ENCODE data around the gene CLEC20A.

CLEC20A gene

DNA sequence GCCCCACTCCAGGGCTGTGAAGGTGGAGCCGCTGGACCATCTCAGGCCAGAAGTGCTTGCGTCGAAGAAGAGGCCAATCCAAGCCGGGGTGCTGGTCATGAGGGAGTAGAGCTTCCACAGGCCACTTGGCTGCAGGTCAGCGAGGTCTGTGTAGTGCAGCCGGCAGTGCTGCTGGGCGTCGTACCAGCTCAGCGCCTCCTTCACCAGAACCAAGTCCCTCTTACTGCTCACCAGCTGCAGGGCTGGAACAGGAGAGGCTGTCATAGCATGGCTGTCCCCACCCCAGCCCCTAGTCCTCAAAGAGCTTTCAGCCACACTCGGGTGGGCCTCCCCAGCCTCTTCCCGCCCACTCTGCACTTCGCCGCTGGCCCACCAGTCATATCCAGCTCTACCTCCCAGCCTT lies 2.2 kb downstream of the CLEC20A start (continued):
- no peak for TF ChIP-seq IKZF3 (tag by site-specific recombination; IDR thresholded peaks at IDR 0.05)
- TF ChIP-seq, protein P1, sequence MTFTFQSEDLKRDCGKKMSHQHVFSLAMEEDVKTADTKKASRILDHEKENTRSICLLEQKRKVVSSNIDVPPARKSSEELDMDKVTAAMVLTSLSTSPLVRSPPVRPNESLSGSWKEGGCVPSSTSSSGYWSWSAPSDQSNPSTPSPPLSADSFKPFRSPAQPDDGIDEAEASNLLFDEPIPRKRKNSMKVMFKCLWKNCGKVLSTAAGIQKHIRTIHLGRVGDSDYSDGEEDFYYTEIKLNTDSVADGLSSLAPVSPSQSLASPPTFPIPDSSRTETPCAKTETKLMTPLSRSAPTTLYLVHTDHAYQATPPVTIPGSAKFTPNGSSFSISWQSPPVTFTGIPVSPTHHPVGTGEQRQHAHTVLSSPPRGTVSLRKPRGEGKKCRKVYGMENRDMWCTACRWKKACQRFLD (tag by site-specific recombination; IDR thresholded peaks at IDR 0.05), result no peak
- no peak for TF ChIP-seq ZNF670 (tag by site-specific recombination; IDR thresholded peaks at IDR 0.05; ENCODE audit: low read depth)
- no peak for TF ChIP-seq SP2 (tag by site-specific recombination; IDR thresholded peaks at IDR 0.05)
- TF ChIP-seq, protein P2, sequence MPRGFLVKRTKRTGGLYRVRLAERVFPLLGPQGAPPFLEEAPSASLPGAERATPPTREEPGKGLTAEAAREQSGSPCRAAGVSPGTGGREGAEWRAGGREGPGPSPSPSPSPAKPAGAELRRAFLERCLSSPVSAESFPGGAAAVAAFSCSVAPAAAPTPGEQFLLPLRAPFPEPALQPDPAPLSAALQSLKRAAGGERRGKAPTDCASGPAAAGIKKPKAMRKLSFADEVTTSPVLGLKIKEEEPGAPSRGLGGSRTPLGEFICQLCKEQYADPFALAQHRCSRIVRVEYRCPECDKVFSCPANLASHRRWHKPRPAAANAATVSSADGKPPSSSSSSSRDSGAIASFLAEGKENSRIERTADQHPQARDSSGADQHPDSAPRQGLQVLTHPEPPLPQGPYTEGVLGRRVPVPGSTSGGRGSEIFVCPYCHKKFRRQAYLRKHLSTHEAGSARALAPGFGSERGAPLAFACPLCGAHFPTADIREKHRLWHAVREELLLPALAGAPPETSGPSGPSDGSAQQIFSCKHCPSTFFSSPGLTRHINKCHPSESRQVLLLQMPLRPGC (tag by site-specific recombination; IDR thresholded peaks at IDR 0.05), result no peak
- TF ChIP-seq, protein P3, sequence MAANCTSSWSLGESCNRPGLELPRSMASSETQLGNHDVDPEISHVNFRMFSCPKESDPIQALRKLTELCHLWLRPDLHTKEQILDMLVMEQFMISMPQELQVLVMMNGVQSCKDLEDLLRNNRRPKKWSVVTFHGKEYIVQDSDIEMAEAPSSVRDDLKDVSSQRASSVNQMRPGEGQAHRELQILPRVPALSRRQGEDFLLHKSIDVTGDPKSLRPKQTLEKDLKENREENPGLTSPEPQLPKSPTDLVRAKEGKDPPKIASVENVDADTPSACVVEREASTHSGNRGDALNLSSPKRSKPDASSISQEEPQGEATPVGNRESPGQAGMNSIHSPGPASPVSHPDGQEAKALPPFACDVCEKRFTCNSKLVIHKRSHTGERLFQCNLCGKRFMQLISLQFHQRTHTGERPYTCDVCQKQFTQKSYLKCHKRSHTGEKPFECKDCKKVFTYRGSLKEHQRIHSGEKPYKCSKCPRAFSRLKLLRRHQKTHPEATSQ (tag by site-specific recombination; IDR thresholded peaks at IDR 0.05), result no peak
- TF ChIP-seq ZNF837 (tag by site-specific recombination; IDR thresholded peaks at IDR 0.05), result no peak
- TF ChIP-seq, protein P4, sequence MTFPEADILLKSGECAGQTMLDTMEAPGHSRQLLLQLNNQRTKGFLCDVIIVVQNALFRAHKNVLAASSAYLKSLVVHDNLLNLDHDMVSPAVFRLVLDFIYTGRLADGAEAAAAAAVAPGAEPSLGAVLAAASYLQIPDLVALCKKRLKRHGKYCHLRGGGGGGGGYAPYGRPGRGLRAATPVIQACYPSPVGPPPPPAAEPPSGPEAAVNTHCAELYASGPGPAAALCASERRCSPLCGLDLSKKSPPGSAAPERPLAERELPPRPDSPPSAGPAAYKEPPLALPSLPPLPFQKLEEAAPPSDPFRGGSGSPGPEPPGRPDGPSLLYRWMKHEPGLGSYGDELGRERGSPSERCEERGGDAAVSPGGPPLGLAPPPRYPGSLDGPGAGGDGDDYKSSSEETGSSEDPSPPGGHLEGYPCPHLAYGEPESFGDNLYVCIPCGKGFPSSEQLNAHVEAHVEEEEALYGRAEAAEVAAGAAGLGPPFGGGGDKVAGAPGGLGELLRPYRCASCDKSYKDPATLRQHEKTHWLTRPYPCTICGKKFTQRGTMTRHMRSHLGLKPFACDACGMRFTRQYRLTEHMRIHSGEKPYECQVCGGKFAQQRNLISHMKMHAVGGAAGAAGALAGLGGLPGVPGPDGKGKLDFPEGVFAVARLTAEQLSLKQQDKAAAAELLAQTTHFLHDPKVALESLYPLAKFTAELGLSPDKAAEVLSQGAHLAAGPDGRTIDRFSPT (tag by site-specific recombination; IDR thresholded peaks at IDR 0.05), result no peak
- TF ChIP-seq, protein P5, sequence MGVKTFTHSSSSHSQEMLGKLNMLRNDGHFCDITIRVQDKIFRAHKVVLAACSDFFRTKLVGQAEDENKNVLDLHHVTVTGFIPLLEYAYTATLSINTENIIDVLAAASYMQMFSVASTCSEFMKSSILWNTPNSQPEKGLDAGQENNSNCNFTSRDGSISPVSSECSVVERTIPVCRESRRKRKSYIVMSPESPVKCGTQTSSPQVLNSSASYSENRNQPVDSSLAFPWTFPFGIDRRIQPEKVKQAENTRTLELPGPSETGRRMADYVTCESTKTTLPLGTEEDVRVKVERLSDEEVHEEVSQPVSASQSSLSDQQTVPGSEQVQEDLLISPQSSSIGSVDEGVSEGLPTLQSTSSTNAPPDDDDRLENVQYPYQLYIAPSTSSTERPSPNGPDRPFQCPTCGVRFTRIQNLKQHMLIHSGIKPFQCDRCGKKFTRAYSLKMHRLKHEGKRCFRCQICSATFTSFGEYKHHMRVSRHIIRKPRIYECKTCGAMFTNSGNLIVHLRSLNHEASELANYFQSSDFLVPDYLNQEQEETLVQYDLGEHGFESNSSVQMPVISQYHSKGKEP (tag by site-specific recombination; IDR thresholded peaks at IDR 0.05), result no peak

DNA sequence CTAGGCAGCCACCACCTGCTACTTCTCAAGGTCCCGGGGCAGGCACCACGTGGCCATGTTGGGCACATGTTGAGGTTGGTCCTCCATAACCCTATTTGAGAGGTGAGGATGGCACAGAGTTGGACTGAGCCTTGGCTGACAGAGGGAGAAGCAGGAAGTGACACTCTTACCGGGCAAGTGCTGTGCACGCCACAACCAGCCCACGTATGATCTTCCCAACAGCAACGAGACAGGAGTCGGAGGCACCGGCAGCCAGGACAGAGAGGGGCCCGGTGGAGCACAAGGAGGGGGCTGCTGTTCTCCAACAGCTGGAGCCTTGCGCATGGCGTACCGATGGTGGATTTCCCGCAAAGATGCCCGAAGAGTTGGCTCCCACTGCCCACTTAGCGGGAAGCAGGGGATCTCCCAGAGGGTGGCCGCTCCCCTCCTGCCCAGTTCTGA lies 3.4 kb downstream of the CLEC20A start:
- ChIA-PET POLR2A (no interaction called here), CTCF (interaction anchor here (4.0 kb wide), 1 partner anchor 8 kb away, joined by 31 read pairs; no protein-coding TSS in a partner anchor)
- H3K27ac ChIP-seq (ENCODE audit: extremely low read depth, low read depth, low read length), result no peak overlapping the region
- TF ChIP-seq ZNF776 (tag by site-specific recombination; IDR thresholded peaks at IDR 0.05; ENCODE audit: borderline replicate concordance) (no peak), ZNF747 (tag by site-specific recombination; IDR thresholded peaks at IDR 0.05) (no peak), ZNF16 (tag by site-specific recombination; IDR thresholded peaks at IDR 0.05; ENCODE audit: low read depth) (no peak)
- no peaks in the 10 kb centered on the region for H3K36me3 ChIP-seq (ENCODE audit: control insufficient read depth in 2 of 2, insufficient read depth in 1 of 2, low read length in 2 of 2)
- no peak overlapping the region for H3K4me3 ChIP-seq (ENCODE audit: low read depth, low read length)
- H3K4me1 ChIP-seq (ENCODE audit: control insufficient read depth, insufficient read depth, low read length), result no peaks in the 10 kb centered on the region
- H3K9me3 ChIP-seq (ENCODE audit: control insufficient read depth, insufficient read depth, low read depth, low read length), result no peaks in the 10 kb centered on the region

DNA sequence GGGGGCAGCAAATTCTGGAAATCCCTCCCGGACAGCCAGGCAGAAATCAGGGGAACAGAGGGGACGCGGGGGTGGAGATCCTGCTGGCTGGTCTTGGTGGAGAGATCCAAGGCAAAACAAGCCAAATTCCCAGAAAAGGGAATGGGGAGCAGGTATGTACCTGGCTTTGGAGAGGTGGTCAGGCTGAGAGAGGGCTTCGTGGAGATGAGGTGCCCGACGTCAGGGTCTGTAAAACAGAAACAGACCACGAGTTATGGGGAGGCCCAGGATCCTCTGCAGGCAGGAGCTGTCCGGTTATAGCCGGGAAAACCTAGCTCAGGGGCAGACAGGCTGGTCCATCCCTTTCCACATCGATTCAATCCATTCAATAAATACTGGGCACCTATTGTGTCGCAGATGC lies 4.4 kb downstream of the CLEC20A start:
- no peaks in the 10 kb centered on the region for H3K9me3 ChIP-seq (ENCODE audit: control insufficient read depth, insufficient read depth, low read depth, low read length)
- H3K4me1 ChIP-seq (ENCODE audit: control insufficient read depth, insufficient read depth, low read length), result no peaks in the 10 kb centered on the region
- H3K4me3 ChIP-seq (ENCODE audit: low read depth, low read length), result no peak overlapping the region
- ChIA-PET CTCF (interaction anchor here (0.6 to 4.0 kb wide), 3 partner anchors 9 to 712 kb away, joined by 3 to 31 read pairs (median 3); no protein-coding TSS in a partner anchor), POLR2A (no interaction called here)
- H3K36me3 ChIP-seq (ENCODE audit: control insufficient read depth in 2 of 2, insufficient read depth in 1 of 2, low read length in 2 of 2), result no peaks in the 10 kb centered on the region
- H3K27ac ChIP-seq (ENCODE audit: extremely low read depth, low read depth, low read length), result no peak overlapping the region
- TF ChIP-seq ZNF792 (tag by site-specific recombination; IDR thresholded peaks at IDR 0.05) (no peak), ZNF114 (tag by site-specific recombination; IDR thresholded peaks at IDR 0.05) (no peak), ZFP37 (tag by site-specific recombination; IDR thresholded peaks at IDR 0.05) (no peak), ZSCAN16 (tag by site-specific recombination; IDR thresholded peaks at IDR 0.05) (no peak), ZNF350 (tag by site-specific recombination; IDR thresholded peaks at IDR 0.05) (no peak), ZNF146 (tag by site-specific recombination; IDR thresholded peaks at IDR 0.05) (no peak), YY1 (tag by site-specific recombination; IDR thresholded peaks at IDR 0.05) (no peak)
- TF ChIP-seq, protein P6, sequence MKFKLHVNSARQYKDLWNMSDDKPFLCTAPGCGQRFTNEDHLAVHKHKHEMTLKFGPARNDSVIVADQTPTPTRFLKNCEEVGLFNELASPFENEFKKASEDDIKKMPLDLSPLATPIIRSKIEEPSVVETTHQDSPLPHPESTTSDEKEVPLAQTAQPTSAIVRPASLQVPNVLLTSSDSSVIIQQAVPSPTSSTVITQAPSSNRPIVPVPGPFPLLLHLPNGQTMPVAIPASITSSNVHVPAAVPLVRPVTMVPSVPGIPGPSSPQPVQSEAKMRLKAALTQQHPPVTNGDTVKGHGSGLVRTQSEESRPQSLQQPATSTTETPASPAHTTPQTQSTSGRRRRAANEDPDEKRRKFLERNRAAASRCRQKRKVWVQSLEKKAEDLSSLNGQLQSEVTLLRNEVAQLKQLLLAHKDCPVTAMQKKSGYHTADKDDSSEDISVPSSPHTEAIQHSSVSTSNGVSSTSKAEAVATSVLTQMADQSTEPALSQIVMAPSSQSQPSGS (tag by site-specific recombination; IDR thresholded peaks at IDR 0.05; ENCODE audit: low read depth), result no peak
- TF ChIP-seq, protein P7, sequence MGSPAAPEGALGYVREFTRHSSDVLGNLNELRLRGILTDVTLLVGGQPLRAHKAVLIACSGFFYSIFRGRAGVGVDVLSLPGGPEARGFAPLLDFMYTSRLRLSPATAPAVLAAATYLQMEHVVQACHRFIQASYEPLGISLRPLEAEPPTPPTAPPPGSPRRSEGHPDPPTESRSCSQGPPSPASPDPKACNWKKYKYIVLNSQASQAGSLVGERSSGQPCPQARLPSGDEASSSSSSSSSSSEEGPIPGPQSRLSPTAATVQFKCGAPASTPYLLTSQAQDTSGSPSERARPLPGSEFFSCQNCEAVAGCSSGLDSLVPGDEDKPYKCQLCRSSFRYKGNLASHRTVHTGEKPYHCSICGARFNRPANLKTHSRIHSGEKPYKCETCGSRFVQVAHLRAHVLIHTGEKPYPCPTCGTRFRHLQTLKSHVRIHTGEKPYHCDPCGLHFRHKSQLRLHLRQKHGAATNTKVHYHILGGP (tag by site-specific recombination; IDR thresholded peaks at IDR 0.05), result no peak
- TF ChIP-seq, protein P8, sequence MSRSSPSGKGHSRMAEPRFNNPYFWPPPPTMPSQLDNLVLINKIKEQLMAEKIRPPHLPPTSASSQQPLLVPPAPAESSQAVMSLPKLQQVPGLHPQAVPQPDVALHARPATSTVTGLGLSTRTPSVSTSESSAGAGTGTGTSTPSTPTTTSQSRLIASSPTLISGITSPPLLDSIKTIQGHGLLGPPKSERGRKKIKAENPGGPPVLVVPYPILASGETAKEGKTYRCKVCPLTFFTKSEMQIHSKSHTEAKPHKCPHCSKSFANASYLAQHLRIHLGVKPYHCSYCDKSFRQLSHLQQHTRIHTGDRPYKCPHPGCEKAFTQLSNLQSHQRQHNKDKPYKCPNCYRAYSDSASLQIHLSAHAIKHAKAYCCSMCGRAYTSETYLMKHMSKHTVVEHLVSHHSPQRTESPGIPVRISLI (tag by site-specific recombination; IDR thresholded peaks at IDR 0.05), result no peak
